ENCODE measurements around the gene PGAM5.
"Not testable (repeated sequence)": the region's sequence is repeated elsewhere in the genome, so short reads cannot be mapped to it uniquely, and the experiment has no call there.

Gene PGAM5

GRCh38 chr12:132747395-132747794 is 36.8 kb downstream of the PGAM5 start:
- TF ChIP-seq, protein P1, sequence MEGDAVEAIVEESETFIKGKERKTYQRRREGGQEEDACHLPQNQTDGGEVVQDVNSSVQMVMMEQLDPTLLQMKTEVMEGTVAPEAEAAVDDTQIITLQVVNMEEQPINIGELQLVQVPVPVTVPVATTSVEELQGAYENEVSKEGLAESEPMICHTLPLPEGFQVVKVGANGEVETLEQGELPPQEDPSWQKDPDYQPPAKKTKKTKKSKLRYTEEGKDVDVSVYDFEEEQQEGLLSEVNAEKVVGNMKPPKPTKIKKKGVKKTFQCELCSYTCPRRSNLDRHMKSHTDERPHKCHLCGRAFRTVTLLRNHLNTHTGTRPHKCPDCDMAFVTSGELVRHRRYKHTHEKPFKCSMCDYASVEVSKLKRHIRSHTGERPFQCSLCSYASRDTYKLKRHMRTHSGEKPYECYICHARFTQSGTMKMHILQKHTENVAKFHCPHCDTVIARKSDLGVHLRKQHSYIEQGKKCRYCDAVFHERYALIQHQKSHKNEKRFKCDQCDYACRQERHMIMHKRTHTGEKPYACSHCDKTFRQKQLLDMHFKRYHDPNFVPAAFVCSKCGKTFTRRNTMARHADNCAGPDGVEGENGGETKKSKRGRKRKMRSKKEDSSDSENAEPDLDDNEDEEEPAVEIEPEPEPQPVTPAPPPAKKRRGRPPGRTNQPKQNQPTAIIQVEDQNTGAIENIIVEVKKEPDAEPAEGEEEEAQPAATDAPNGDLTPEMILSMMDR (IDR thresholded peaks at IDR 0.05; ENCODE audit: insufficient read depth, low read length, poor library complexity, severe bottlenecking), result no peak
- TF ChIP-seq EZH2phosphoT487 (conservative IDR thresholded peaks at IDR 0.05; ENCODE audit: low read length), result no peak
- Histone ChIP-seq H3K4me3 (ENCODE audit: insufficient read depth, low read length, poor library complexity, severe bottlenecking) (no peak overlapping the region), H3K36me3 (ENCODE audit: low read length) (peaks cover 44% of the 10 kb centered on the region), H3K79me2 (ENCODE audit: insufficient read depth, low read length) (peaks cover 63% of the 10 kb centered on the region), H3K27ac (ENCODE audit: low read depth, low read length) (no peak overlapping the region), H2AFZ (ENCODE audit: low read depth, low read length, severe bottlenecking) (no peak overlapping the region), H3K27me3 (ENCODE audit: low read length) (no peaks in the 10 kb centered on the region), H3K9me3 (ENCODE audit: insufficient read depth, low read length) (no peaks in the 10 kb centered on the region), H4K20me1 (ENCODE audit: low read depth, low read length) (peaks cover 16% of the 10 kb centered on the region; the same call in 1 of the 2 replicates), H3F3A (ENCODE audit: insufficient read depth) (0 out of 2 replicates have a peak, but pooled peaks cover 2% of the 10 kb centered on the region), H3K9me2 (replicated peaks; ENCODE audit: insufficient read depth, low read length) (no peaks in the 10 kb centered on the region), H3K4me2 (ENCODE audit: low read depth, low read length, poor library complexity, severe bottlenecking) (no peak overlapping the region), H3K9ac (ENCODE audit: low read length) (no peak overlapping the region)

GRCh38 chr12:132747896-132748295 is 37.3 kb downstream of the PGAM5 start:
- H3K9me2 ChIP-seq (replicated peaks; ENCODE audit: insufficient read depth, low read length), result no peaks in the 10 kb centered on the region
- TF ChIP-seq EZH2phosphoT487 (conservative IDR thresholded peaks at IDR 0.05; ENCODE audit: low read length), result no peak
- TF ChIP-seq, protein P1 (IDR thresholded peaks at IDR 0.05; ENCODE audit: insufficient read depth, low read length, poor library complexity, severe bottlenecking), result no peak
- 0 out of 2 replicates have a peak, but pooled peaks cover 2% of the 10 kb centered on the region for H3F3A ChIP-seq (ENCODE audit: insufficient read depth)
- no peak overlapping the region for H3K27ac ChIP-seq (ENCODE audit: low read depth, low read length)
- no peaks in the 10 kb centered on the region for H3K27me3 ChIP-seq (ENCODE audit: low read length)
- H3K79me2 ChIP-seq (ENCODE audit: insufficient read depth, low read length), result peaks cover 65% of the 10 kb centered on the region
- H3K9ac ChIP-seq (ENCODE audit: low read length), result no peak overlapping the region
- H3K36me3 ChIP-seq (ENCODE audit: low read length), result peaks cover 45% of the 10 kb centered on the region
- peaks cover 17% of the 10 kb centered on the region; the same call in 1 of the 2 replicates for H4K20me1 ChIP-seq (ENCODE audit: low read depth, low read length)
- no peaks in the 10 kb centered on the region for H3K9me3 ChIP-seq (ENCODE audit: insufficient read depth, low read length)
- H3K4me2 ChIP-seq (ENCODE audit: low read depth, low read length, poor library complexity, severe bottlenecking), result no peak overlapping the region
- no peak overlapping the region for H3K4me3 ChIP-seq (ENCODE audit: insufficient read depth, low read length, poor library complexity, severe bottlenecking)
- H2AFZ ChIP-seq (ENCODE audit: low read depth, low read length, severe bottlenecking), result no peak overlapping the region

DNA sequence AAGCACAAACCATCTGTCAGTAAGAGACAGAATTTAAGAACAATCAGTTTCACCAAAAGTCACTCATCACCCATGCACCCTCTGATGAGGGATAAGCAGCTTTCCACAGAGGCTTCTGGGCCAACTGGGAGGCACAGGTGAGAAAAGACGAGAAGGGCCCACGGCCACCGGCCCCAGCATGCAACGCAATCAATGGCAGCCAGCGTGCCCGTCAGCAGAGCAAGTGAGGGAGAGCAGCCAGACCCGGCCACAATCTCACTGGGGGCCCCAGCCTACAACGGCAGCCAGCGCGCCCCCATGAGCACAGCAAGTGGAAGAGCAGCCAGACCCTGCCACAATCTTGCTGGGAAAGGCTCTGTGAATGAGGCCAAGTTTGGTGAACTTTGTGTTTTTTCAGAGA is 37.7 kb downstream of the PGAM5 start:
- no peak for TF ChIP-seq EZH2phosphoT487 (conservative IDR thresholded peaks at IDR 0.05; ENCODE audit: low read length)
- TF ChIP-seq, protein P1 (IDR thresholded peaks at IDR 0.05; ENCODE audit: insufficient read depth, low read length, poor library complexity, severe bottlenecking), result no peak
- H3K4me3 ChIP-seq (ENCODE audit: insufficient read depth, low read length, poor library complexity, severe bottlenecking), result no peak overlapping the region
- no peak overlapping the region for H2AFZ ChIP-seq (ENCODE audit: low read depth, low read length, severe bottlenecking)
- no peak overlapping the region for H3K4me2 ChIP-seq (ENCODE audit: low read depth, low read length, poor library complexity, severe bottlenecking)
- no peaks in the 10 kb centered on the region for H3K9me3 ChIP-seq (ENCODE audit: insufficient read depth, low read length)
- no peaks in the 10 kb centered on the region for H3K27me3 ChIP-seq (ENCODE audit: low read length)
- peaks cover 41% of the 10 kb centered on the region for H3K36me3 ChIP-seq (ENCODE audit: low read length)
- no peaks in the 10 kb centered on the region for H3K9me2 ChIP-seq (replicated peaks; ENCODE audit: insufficient read depth, low read length)
- H3K9ac ChIP-seq (ENCODE audit: low read length), result no peak overlapping the region
- H3K79me2 ChIP-seq (ENCODE audit: insufficient read depth, low read length), result peaks cover 65% of the 10 kb centered on the region
- peaks cover 19% of the 10 kb centered on the region; the same call in 1 of the 2 replicates for H4K20me1 ChIP-seq (ENCODE audit: low read depth, low read length)
- 0 out of 2 replicates have a peak, but pooled peaks cover 2% of the 10 kb centered on the region for H3F3A ChIP-seq (ENCODE audit: insufficient read depth)
- H3K27ac ChIP-seq (ENCODE audit: low read depth, low read length), result no peak overlapping the region

- H3F3A ChIP-seq (ENCODE audit: insufficient read depth); H3K9me2 ChIP-seq (replicated peaks; ENCODE audit: insufficient read depth, low read length); H2AFZ ChIP-seq (ENCODE audit: low read depth, low read length, severe bottlenecking); H3K4me2 ChIP-seq (ENCODE audit: low read depth, low read length, poor library complexity, severe bottlenecking); H3K4me3 ChIP-seq (ENCODE audit: insufficient read depth, low read length, poor library complexity, severe bottlenecking); H3K27me3 ChIP-seq (ENCODE audit: low read length); H3K9me3 ChIP-seq (ENCODE audit: insufficient read depth, low read length); H3K27ac ChIP-seq (ENCODE audit: low read depth, low read length); H3K9ac ChIP-seq (ENCODE audit: low read length): not testable (repeated sequence)
- peaks cover 18% of the 10 kb centered on the region; the same call in 1 of the 2 replicates for H4K20me1 ChIP-seq (ENCODE audit: low read depth, low read length)
- peaks cover 27% of the 10 kb centered on the region; the same call in 1 of the 2 replicates for H3K36me3 ChIP-seq (ENCODE audit: low read length)
- H3K79me2 ChIP-seq (ENCODE audit: insufficient read depth, low read length), result peaks cover 80% of the 10 kb centered on the region
Measured at GRCh38 chr12:132753670-132754069, 43.0 kb downstream of the PGAM5 start.

Data from SU-DHL-6 (cell line).